ENCODE measurements around the gene KCTD8. TPM values are rescaled to one million over a fixed set of nuclear protein-coding genes. Genes with fewer than 3 reads are reported as not detected.

KCTD8 gene
- polyA plus RNA-seq = not detected

GRCh38 chr4:44448521-44449461, at the start of gene KCTD8:
Gene KCTD8, minus strand, starts transcription at chr4:44448809.
- peaks cover 27% of the 10 kb centered on the region for H3K27me3 Mint-ChIP-seq
- no peaks in the 10 kb centered on the region for H3K9me3 Mint-ChIP-seq
- H3K4me1 Mint-ChIP-seq = peaks cover 0 to 8% (median 5%) of the 10 kb centered on the region in 3 donors
- no peak within 1 kb of the TSS for H3K27ac Mint-ChIP-seq
- H3K4me3 Mint-ChIP-seq = peak within 1 kb of the TSS; percentile 14 to 86 (median 74)
- no peaks in the 10 kb centered on the region for H3K36me3 Mint-ChIP-seq

GRCh38 chr4:44494810-44495701, 46.4 kb upstream of the KCTD8 start:
- no peaks in the 10 kb centered on the region for H3K36me3 Mint-ChIP-seq
- no peaks in the 10 kb centered on the region for H3K4me1 Mint-ChIP-seq
- no peak overlapping the region for H3K27ac Mint-ChIP-seq
- H3K4me3 Mint-ChIP-seq = no peak overlapping the region
- no peaks in the 10 kb centered on the region for H3K9me3 Mint-ChIP-seq
- H3K27me3 Mint-ChIP-seq = no peaks in the 10 kb centered on the region

- no peaks in the 10 kb centered on the region for H3K36me3 Mint-ChIP-seq
- H3K4me1 Mint-ChIP-seq = no peaks in the 10 kb centered on the region
- no peak overlapping the region for H3K27ac Mint-ChIP-seq
- no peaks in the 10 kb centered on the region for H3K27me3 Mint-ChIP-seq
- H3K9me3 Mint-ChIP-seq = no peaks in the 10 kb centered on the region
- no peak overlapping the region for H3K4me3 Mint-ChIP-seq
Measured at GRCh38 chr4:44493924-44494323, 45.3 kb upstream of the KCTD8 start.

GRCh38 chr4:44487341-44487740, 38.7 kb upstream of the KCTD8 start:
- H3K27ac Mint-ChIP-seq = no peak overlapping the region
- H3K27me3 Mint-ChIP-seq = no peaks in the 10 kb centered on the region
- H3K36me3 Mint-ChIP-seq = no peaks in the 10 kb centered on the region
- no peak overlapping the region for H3K4me3 Mint-ChIP-seq
- peaks cover 0 to 5% (median 3%) of the 10 kb centered on the region in 3 donors for H3K9me3 Mint-ChIP-seq
- no peaks in the 10 kb centered on the region for H3K4me1 Mint-ChIP-seq

GRCh38 chr4:44479731-44480130, 31.1 kb upstream of the KCTD8 start:
- H3K9me3 Mint-ChIP-seq = peaks cover 1 to 7% (median 7%) of the 10 kb centered on the region in 3 donors
- no peaks in the 10 kb centered on the region for H3K27me3 Mint-ChIP-seq
- no peaks in the 10 kb centered on the region for H3K4me1 Mint-ChIP-seq
- H3K36me3 Mint-ChIP-seq = no peaks in the 10 kb centered on the region
- H3K27ac Mint-ChIP-seq = no peak overlapping the region
- H3K4me3 Mint-ChIP-seq = no peak overlapping the region

- Mint-ChIP-seq H3K4me3 (no peak overlapping the region), H3K4me1 (no peaks in the 10 kb centered on the region), H3K9me3 (no peaks in the 10 kb centered on the region), H3K27ac (no peak overlapping the region), H3K36me3 (no peaks in the 10 kb centered on the region), H3K27me3 (no peaks in the 10 kb centered on the region)
Measured at GRCh38 chr4:44462259-44462658, 13.7 kb upstream of the KCTD8 start.

- no peaks in the 10 kb centered on the region for H3K9me3 Mint-ChIP-seq
- peaks cover 27% of the 10 kb centered on the region for H3K27me3 Mint-ChIP-seq
- H3K27ac Mint-ChIP-seq = no peak overlapping the region
- no peaks in the 10 kb centered on the region for H3K36me3 Mint-ChIP-seq
- H3K4me1 Mint-ChIP-seq = peaks cover 0 to 8% (median 5%) of the 10 kb centered on the region in 3 donors
- H3K4me3 Mint-ChIP-seq = peak overlapping the region in 2 of 4 donors; percentile 84 to 89
Measured at GRCh38 chr4:44447563-44448504, 775 bp downstream of the KCTD8 start.

GRCh38 chr4:44446801-44447562, 1.6 kb downstream of the KCTD8 start:
- H3K4me1 Mint-ChIP-seq = peaks cover 0 to 8% (median 5%) of the 10 kb centered on the region in 3 donors
- H3K4me3 Mint-ChIP-seq = peak overlapping the region in 2 of 4 donors; percentile 84 to 89
- no peaks in the 10 kb centered on the region for H3K36me3 Mint-ChIP-seq
- peaks cover 29% of the 10 kb centered on the region for H3K27me3 Mint-ChIP-seq
- peak overlapping the region in 1 of 3 donors; percentile 18 for H3K27ac Mint-ChIP-seq
- H3K9me3 Mint-ChIP-seq = no peaks in the 10 kb centered on the region

GRCh38 chr4:44446191-44446590, 2.4 kb downstream of the KCTD8 start:
- Mint-ChIP-seq H3K4me3 (peak overlapping the region in 2 of 4 donors; percentile 20 to 89), H3K27ac (peak overlapping the region in 1 of 3 donors; percentile 18), H3K36me3 (no peaks in the 10 kb centered on the region), H3K4me1 (peaks cover 0 to 8% (median 5%) of the 10 kb centered on the region in 3 donors), H3K9me3 (no peaks in the 10 kb centered on the region), H3K27me3 (peaks cover 28% of the 10 kb centered on the region)

GRCh38 chr4:44438687-44439086, 9.9 kb downstream of the KCTD8 start:
- Mint-ChIP-seq H3K9me3 (no peaks in the 10 kb centered on the region), H3K36me3 (no peaks in the 10 kb centered on the region), H3K27me3 (peaks cover 2% of the 10 kb centered on the region), H3K4me1 (no peaks in the 10 kb centered on the region), H3K27ac (no peak overlapping the region), H3K4me3 (no peak overlapping the region)

- Mint-ChIP-seq H3K4me1 (no peaks in the 10 kb centered on the region), H3K27ac (no peak overlapping the region), H3K36me3 (no peaks in the 10 kb centered on the region), H3K9me3 (no peaks in the 10 kb centered on the region), H3K4me3 (no peak overlapping the region), H3K27me3 (no peaks in the 10 kb centered on the region)
Measured at GRCh38 chr4:44434247-44434646, 14.4 kb downstream of the KCTD8 start.

GRCh38 chr4:44425614-44426208, 22.9 kb downstream of the KCTD8 start:
- Mint-ChIP-seq H3K36me3 (no peaks in the 10 kb centered on the region), H3K4me1 (no peaks in the 10 kb centered on the region), H3K9me3 (no peaks in the 10 kb centered on the region), H3K27me3 (no peaks in the 10 kb centered on the region), H3K4me3 (no peak overlapping the region), H3K27ac (no peak overlapping the region)

GRCh38 chr4:44422912-44423311, 25.7 kb downstream of the KCTD8 start:
- no peaks in the 10 kb centered on the region for H3K4me1 Mint-ChIP-seq
- no peaks in the 10 kb centered on the region for H3K27me3 Mint-ChIP-seq
- H3K27ac Mint-ChIP-seq = no peak overlapping the region
- H3K4me3 Mint-ChIP-seq = no peak overlapping the region
- no peaks in the 10 kb centered on the region for H3K36me3 Mint-ChIP-seq
- H3K9me3 Mint-ChIP-seq = no peaks in the 10 kb centered on the region

All from IgD-negative memory B cell (primary cell).